OCI-LY7 (cell line): ENCODE results near the gene ASPHD2. TPM values are rescaled to one million over a fixed set of nuclear protein-coding genes. Genes with fewer than 3 reads are reported as not detected.

Experiments used
- BruUV-seq: library from RNA; stranded (reverse); fragments of 400-500 nt; replicated peaks from 2 replicates; lab custom pipeline; 2021; lab: Mats Ljungman, UMichigan
- CTCF ChIA-PET: fragments of 300-600 bp; sonication (Branson Sonifier 250); formaldehyde crosslinking; loops from one replicate; lab custom pipeline; 2022; ENCODE audit warnings: antibody characterized with exemption; ENCODE audit not compliant: unreplicated experiment; lab: Charles Lee
- POLR2A ChIA-PET: fragments of 300-600 bp; sonication (Branson Sonifier 250); formaldehyde crosslinking; loops from one replicate; lab custom pipeline; 2022; ENCODE audit warnings: antibody characterized with exemption; lab: Charles Lee
- DNase-seq: peaks from one replicate; pipeline ENCODE4 v3.0.0-alpha.2; 2015; ENCODE audit warnings: low spot score
- H2AFZ ChIP-seq: fragments of 200-600 bp; sonication (generic), shearing (Covaris generic); 2 replicates; pipeline ENCODE4 v1.6.1; 2014; ENCODE audit warnings: mild to moderate bottlenecking, antibody characterized with exemption, low read length, moderate library complexity
- H3K27ac ChIP-seq: fragments of 200-600 bp; sonication (generic); 2 replicates; pipeline ENCODE4 v1.5.1; 2014; ENCODE audit warnings: mixed run types, low read depth, mild to moderate bottlenecking, moderate library complexity, low read length, inconsistent platforms; ENCODE audit not compliant: poor library complexity, severe bottlenecking
- H3K36me3 ChIP-seq: fragments of 200-600 bp; sonication (generic); 2 replicates; pipeline ENCODE4 v1.6.1; 2014; ENCODE audit warnings: mild to moderate bottlenecking, antibody characterized with exemption, low read length, moderate library complexity, mixed read lengths; ENCODE audit not compliant: insufficient read depth
- H3K4me1 ChIP-seq: fragments of 200-600 bp; sonication (generic); 2 replicates; pipeline ENCODE4 v1.5.1; 2014; ENCODE audit warnings: mild to moderate bottlenecking, low read length; ENCODE audit not compliant: insufficient read depth, poor library complexity, severe bottlenecking
- H3K4me2 ChIP-seq: fragments of 200-600 bp; sonication (generic); 2 replicates; pipeline ENCODE4 v1.6.1; 2014; ENCODE audit warnings: mild to moderate bottlenecking, low read length
- H3K4me3 ChIP-seq: fragments of 200-600 bp; sonication (generic); 2 replicates; pipeline ENCODE4 v1.5.1; 2014; ENCODE audit warnings: mild to moderate bottlenecking, low read depth, low read length; ENCODE audit not compliant: poor library complexity, severe bottlenecking
- H3K79me2 ChIP-seq: fragments of 200-600 bp; sonication (generic); 2 replicates; pipeline ENCODE4 v1.6.1; 2016; ENCODE audit warnings: low read depth, mild to moderate bottlenecking, low read length, moderate library complexity, mixed read lengths; ENCODE audit not compliant: insufficient read depth
- H3K9me2 ChIP-seq: fragments of 200-600 bp; sonication (generic); 2 replicates; pipeline ENCODE4 v1.6.1; 2016; ENCODE audit warnings: mild to moderate bottlenecking, low read length, mixed read lengths; ENCODE audit not compliant: insufficient read depth
- H3K9me3 ChIP-seq: fragments of 200-600 bp; sonication (generic); 2 replicates; pipeline ENCODE4 v1.6.1; 2014; ENCODE audit warnings: mild to moderate bottlenecking, mixed run types, low read length, mixed read lengths
- H4K20me1 ChIP-seq: fragments of 200-600 bp; sonication (generic); 2 replicates; pipeline ENCODE4 v1.6.1; 2014; ENCODE audit warnings: mild to moderate bottlenecking, antibody characterized with exemption, low read length, moderate library complexity, mixed read lengths; ENCODE audit not compliant: insufficient read depth
- CTCF ChIP-seq: fragments of 200-600 bp; sonication (generic); conservative IDR thresholded peaks from 2 replicates; pipeline ENCODE4 v1.5.1; 2014; ENCODE audit warnings: mild to moderate bottlenecking, antibody characterized with exemption, low read length, moderate library complexity, mixed read lengths
- EZH2phosphoT487 ChIP-seq: fragments of 200-600 bp; sonication (generic); IDR thresholded peaks from 2 replicates; pipeline ENCODE4 v1.6.1; 2018; ENCODE audit warnings: low read depth, borderline replicate concordance, mild to moderate bottlenecking, mixed run types, antibody characterized with exemption, low read length, moderate library complexity, mixed read lengths
- intact Hi-C: fragments of 100-400 bp; cut with micrococcal nuclease; formaldehyde crosslinking; loops from one replicate; pipeline ENCODE4 v1.10.0; 2022; ENCODE audit not compliant: unreplicated experiment
- total RNA-seq, 2 experiments: library from RNA; depleted of rRNA in 1 of 2; stranded (reverse); fragments of >200 nt in 1 of 2; shearing (Covaris generic) in 1 of 2; gene quantifications; 2 replicates each; pipeline ENCODE4 v1.2.3, GENCODE V29; 2014 to 2022

Gene ASPHD2
- total RNA-seq, 2 experiments from 2014 or later: 5.5 to 6.5 TPM

GRCh38 chr22:26445577-26446275, 16.7 kb downstream of the ASPHD2 start:
- Histone ChIP-seq H3K4me2 (no peak overlapping the region), H3K9me2 (no peaks in the 10 kb centered on the region), H4K20me1 (no peaks in the 10 kb centered on the region), H2AFZ (no peak overlapping the region), H3K27ac (no peak overlapping the region), H3K36me3 (peaks cover 10% of the 10 kb centered on the region; the same call in 1 of the 2 replicates), H3K4me1 (no peaks in the 10 kb centered on the region), H3K4me3 (no peak overlapping the region), H3K9me3 (no peaks in the 10 kb centered on the region), H3K79me2 (no peaks in the 10 kb centered on the region)
- BruUV-seq: no TSS peak
- CTCF ChIA-PET: no interaction called here
- POLR2A ChIA-PET: interaction anchor here (0.8 to 2.1 kb wide), 3 partner anchors 8 to 206 kb away, joined by 3 to 9 read pairs (median 3); no protein-coding TSS in a partner anchor
- intact Hi-C loops: no loop called here
- no peak for DNase-seq
- no peak for TF ChIP-seq EZH2phosphoT487
- TF ChIP-seq CTCF: no peak

- no peaks in the 10 kb centered on the region for H3K9me2 ChIP-seq
- H3K27ac ChIP-seq: no peak overlapping the region
- CTCF ChIA-PET: no interaction called here
- TF ChIP-seq CTCF: no peak
- TF ChIP-seq EZH2phosphoT487: no peak
- H3K79me2 ChIP-seq: no peaks in the 10 kb centered on the region
- H4K20me1 ChIP-seq: no peaks in the 10 kb centered on the region
- H3K4me1 ChIP-seq: no peaks in the 10 kb centered on the region
- no peak overlapping the region for H3K4me2 ChIP-seq
- no TSS peak for BruUV-seq
- H2AFZ ChIP-seq: no peak overlapping the region
- no peak overlapping the region for H3K4me3 ChIP-seq
- no peak for DNase-seq
- intact Hi-C loops: no loop called here
- no peaks in the 10 kb centered on the region for H3K9me3 ChIP-seq
- POLR2A ChIA-PET: interaction anchor here (2.1 kb wide), 1 partner anchor 9 kb away, joined by 9 read pairs; no protein-coding TSS in a partner anchor
- H3K36me3 ChIP-seq: peaks cover 22% of the 10 kb centered on the region
Observed at GRCh38 chr22:26446808-26447515, 17.9 kb downstream of the ASPHD2 start.
